Measurements from ENCODE around the gene PPP1R37. TPM values are rescaled to one million over a fixed set of nuclear protein-coding genes. Genes with fewer than 3 reads are reported as not detected.

The PPP1R37 gene
- total and polyA plus RNA-seq, 4 donors = 1.8 to 10.4 (median 9.3) TPM

DNA sequence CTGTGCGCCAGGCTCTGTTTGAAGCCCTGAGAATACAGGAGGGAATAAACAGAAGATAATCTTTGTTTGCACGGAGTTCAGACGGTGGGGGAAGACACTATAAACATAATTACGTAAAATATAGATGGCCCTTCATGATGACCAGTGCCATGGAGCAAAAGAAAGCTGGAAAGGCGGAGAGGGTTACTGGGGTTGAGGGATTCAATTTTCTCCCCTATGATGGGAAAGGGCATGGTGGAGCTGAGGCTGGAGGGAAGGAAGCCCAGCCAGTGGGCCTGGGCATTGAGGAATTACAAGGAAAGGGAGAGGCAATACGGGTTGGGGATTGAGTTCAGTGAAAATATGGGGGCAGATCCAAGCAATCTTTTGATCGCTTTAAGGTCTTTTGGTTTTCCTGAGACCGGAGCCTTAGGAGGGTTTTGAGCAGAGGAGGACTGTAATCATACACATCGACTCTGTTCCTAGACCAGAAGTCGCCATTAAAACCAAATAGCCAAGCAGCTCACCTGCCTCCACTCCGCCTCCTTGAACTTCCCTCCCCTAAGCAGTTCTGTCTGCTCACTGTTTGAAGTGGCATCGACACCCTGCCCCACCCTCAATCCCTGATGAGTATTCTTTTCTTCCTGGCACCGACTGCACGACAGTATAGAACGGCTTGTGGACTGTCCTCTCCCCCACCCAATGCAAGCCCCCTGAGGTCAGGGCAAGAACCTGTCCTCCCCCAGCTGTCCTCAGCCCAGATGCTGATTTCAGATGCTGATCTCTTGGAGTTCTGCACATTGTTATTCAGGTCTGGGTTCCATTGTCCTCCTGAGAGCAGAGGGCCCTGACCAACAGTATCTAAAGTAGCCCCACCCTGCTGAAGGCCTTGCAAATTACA lies 15.9 kb upstream of the PPP1R37 start:
- no peaks in the 10 kb centered on the region for H3K9me3 ChIP-seq (ENCODE audit: control insufficient read depth in 4 of 4, low read length in 3 of 4)
- WGBS = 81% methylated on average over 15 of the region's 15 CpGs
- TF ChIP-seq REST (IDR thresholded peaks at IDR 0.05) (no peak), ZBTB33 (IDR thresholded peaks at IDR 0.05) (no peak), FOXA2 (IDR thresholded peaks at IDR 0.05) (no peak), SP1 (IDR thresholded peaks at IDR 0.05) (no peak), YY1 (IDR thresholded peaks at IDR 0.05) (no peak), HNF4A (conservative IDR thresholded peaks at IDR 0.05) (no peak), GABPA (IDR thresholded peaks at IDR 0.05 in 1 of 2, conservative IDR thresholded peaks at IDR 0.05 in 1 of 2) (no peak), TAF1 (conservative IDR thresholded peaks at IDR 0.05) (no peak), HNF4G (IDR thresholded peaks at IDR 0.05) (no peak), RAD21 (IDR thresholded peaks at IDR 0.05) (no peak), NR2F2 (IDR thresholded peaks at IDR 0.05) (no peak), RXRA (IDR thresholded peaks at IDR 0.05) (no peak), EGR1 (IDR thresholded peaks at IDR 0.05; ENCODE audit: low read depth in 2 of 2) (no peak), CTCF (IDR thresholded peaks at IDR 0.05; ENCODE audit: low read depth, low read length, missing input control) (no peak), FOXA1 (IDR thresholded peaks at IDR 0.05) (no peak), JUND (IDR thresholded peaks at IDR 0.05) (no peak)
- TF ChIP-seq, protein P1, sequence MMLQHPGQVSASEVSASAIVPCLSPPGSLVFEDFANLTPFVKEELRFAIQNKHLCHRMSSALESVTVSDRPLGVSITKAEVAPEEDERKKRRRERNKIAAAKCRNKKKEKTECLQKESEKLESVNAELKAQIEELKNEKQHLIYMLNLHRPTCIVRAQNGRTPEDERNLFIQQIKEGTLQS (IDR thresholded peaks at IDR 0.05) = no peak
- TF ChIP-seq, protein P2, sequence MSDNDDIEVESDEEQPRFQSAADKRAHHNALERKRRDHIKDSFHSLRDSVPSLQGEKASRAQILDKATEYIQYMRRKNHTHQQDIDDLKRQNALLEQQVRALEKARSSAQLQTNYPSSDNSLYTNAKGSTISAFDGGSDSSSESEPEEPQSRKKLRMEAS (IDR thresholded peaks at IDR 0.05) = no peak

More for the DNA sequence above, 15.9 kb upstream of the PPP1R37 start:
- Histone ChIP-seq H3K9ac (ENCODE audit: low read depth in 1 of 2, low read length in 2 of 2) (no peak overlapping the region), H3K27me3 (ENCODE audit: control insufficient read depth in 4 of 4, insufficient read depth in 4 of 4, low read length in 3 of 4) (no peaks in the 10 kb centered on the region), H3K4me1 (ENCODE audit: control insufficient read depth in 4 of 4, insufficient read depth in 4 of 4, low read length in 3 of 4) (peaks cover 6 to 28% (median 19%) of the 10 kb centered on the region in 4 donors), H3K27ac (ENCODE audit: low read depth in 1 of 2, low read length in 2 of 2) (no peak overlapping the region), H3K4me3 (ENCODE audit: low read depth in 1 of 3, low read length in 3 of 3) (no peak overlapping the region), H3K36me3 (ENCODE audit: control insufficient read depth in 4 of 4, insufficient read depth in 3 of 4, low read depth in 1 of 4, low read length in 3 of 4) (peaks cover 0 to 4% (median 4%) of the 10 kb centered on the region in 4 donors)
- no peak for DNase-seq (ENCODE audit: low spot score)
